ENCODE measurements around the gene BRCA2.

The BRCA2 gene

DNA sequence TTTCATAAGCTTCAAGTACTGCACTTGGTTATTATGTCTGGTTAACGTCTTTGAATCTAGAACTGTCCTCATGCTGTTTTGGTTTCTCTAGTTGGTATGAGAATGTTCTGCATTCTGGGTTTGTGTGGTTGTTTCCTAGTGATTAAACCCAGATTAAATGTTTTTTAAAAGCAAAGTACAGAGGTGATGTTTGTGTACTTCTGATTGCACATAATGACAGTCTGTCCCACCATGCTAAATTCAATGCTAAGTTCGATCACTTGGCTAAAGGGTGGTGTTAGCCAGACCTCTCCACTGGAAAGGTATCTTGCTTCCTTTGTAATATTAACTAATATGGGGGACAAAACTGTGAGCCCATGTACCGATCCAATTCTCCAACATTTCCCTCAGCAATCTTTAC is 98.0 kb downstream of the BRCA2 start:
- TF ChIP-seq, protein P1, sequence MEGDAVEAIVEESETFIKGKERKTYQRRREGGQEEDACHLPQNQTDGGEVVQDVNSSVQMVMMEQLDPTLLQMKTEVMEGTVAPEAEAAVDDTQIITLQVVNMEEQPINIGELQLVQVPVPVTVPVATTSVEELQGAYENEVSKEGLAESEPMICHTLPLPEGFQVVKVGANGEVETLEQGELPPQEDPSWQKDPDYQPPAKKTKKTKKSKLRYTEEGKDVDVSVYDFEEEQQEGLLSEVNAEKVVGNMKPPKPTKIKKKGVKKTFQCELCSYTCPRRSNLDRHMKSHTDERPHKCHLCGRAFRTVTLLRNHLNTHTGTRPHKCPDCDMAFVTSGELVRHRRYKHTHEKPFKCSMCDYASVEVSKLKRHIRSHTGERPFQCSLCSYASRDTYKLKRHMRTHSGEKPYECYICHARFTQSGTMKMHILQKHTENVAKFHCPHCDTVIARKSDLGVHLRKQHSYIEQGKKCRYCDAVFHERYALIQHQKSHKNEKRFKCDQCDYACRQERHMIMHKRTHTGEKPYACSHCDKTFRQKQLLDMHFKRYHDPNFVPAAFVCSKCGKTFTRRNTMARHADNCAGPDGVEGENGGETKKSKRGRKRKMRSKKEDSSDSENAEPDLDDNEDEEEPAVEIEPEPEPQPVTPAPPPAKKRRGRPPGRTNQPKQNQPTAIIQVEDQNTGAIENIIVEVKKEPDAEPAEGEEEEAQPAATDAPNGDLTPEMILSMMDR (IDR thresholded peaks at IDR 0.05; ENCODE audit: extremely low read depth, missing control alignments) = no peak

DNA sequence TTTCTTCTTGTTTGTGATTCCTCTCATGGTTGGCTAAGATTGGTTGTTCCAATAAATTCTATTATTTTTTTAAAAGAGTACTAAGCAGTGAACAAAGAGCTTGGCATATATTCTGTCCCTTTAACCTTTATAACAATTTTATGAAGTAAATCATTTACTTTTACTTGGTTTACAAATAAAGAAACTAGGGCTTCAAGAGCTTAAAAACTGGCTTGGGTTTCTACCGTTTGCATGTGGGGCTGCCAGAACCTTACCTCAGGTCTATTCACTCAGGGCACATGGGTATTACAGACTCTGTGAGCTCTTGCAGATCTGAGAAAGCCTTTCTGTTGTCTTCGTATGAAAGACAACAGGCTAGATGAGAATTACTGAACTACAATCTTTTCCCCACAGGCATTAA is 99.3 kb downstream of the BRCA2 start:
- TF ChIP-seq, protein P1 (IDR thresholded peaks at IDR 0.05; ENCODE audit: extremely low read depth, missing control alignments) = no peak
- DNase-seq (ENCODE audit: low spot score) = no peak

More for the DNA sequence above, 98.0 kb downstream of the BRCA2 start:
- no peak for DNase-seq (ENCODE audit: low spot score)

DNA sequence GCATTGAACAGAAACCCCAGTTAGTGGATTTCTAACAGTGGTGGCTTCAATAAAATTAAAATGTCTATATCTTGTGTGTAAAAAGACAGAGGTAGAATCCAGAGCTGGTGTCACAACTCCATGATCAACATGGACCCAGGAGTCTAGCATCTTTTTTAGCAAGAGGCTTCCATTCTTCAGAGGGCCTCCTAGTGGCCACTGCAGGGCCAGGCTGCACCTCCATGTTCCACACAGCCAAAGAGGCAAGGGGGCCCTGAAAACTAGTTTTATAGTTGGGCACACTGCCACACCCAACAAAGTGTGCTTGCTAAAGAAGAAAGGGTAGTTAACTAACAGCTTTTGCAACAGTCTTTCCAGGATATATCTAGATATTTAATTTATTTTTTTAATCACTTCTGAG is 99.7 kb downstream of the BRCA2 start:
- TF ChIP-seq, protein P1 (IDR thresholded peaks at IDR 0.05; ENCODE audit: extremely low read depth, missing control alignments) = peak; percentile 26
- no peak for DNase-seq (ENCODE audit: low spot score)

DNA sequence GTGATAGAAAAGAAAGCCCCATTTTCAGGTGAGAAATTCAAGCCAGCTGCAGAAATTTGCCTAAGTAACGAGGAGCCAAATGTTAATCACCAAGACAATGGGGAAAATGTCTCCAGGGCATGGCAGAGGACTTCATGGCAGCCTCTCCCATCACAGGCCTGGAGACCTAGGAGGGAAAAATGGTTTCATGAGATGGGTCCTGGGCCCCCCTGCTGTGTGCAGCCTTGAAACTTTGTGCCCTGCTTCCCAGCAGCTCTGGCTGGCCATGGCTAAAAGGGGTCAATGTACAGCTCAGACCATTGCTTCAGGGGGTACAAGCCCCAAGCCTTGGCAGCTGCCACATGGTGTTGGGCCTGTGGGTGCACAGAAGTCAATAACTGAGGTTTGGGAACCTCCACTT is 102.7 kb downstream of the BRCA2 start:
- TF ChIP-seq, protein P1 (IDR thresholded peaks at IDR 0.05; ENCODE audit: extremely low read depth, missing control alignments) = no peak
- DNase-seq (ENCODE audit: low spot score) = no peak

DNA sequence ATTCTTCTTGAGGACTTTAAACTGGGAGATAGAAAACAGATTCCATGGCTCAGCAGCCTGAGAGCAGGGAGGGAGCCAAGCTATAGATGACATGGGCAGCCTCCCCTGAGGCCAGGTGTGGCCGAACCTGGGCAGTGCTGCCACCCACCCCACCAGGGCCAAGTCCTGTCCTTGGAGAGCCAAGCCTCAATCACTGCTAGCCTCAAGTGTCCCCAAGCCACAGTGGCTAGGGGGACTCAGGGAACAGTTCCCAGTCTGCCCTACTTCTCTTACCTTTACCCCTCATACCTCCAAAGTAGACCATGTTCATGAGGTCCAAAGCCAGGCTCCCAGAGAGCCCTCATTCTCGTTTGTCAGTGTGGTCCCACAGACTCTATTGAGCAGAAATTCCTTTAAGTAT is 104.6 kb downstream of the BRCA2 start:
- TF ChIP-seq, protein P1 (IDR thresholded peaks at IDR 0.05; ENCODE audit: extremely low read depth, missing control alignments) = no peak
- DNase-seq (ENCODE audit: low spot score) = no peak

DNA sequence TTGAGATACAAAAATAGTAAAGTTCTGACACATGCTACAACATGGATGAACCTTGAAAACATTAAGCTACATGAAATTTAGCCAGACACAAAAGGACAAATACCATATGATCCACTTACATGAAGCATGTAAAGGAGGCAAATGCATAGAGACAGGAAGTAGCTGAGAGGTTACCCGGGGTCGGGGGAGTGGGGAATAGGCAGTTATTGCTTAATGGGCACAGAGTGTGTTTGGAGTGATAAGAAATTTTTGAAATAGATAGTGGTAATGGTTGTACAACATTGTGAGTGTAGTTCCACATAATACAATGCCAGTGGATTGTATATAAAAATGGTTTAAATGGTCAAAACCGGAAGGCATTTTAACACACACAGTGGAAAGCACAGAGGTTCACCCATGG is 108.3 kb downstream of the BRCA2 start:
- no peak for DNase-seq (ENCODE audit: low spot score)
- TF ChIP-seq, protein P1 (IDR thresholded peaks at IDR 0.05; ENCODE audit: extremely low read depth, missing control alignments) = no peak

DNA sequence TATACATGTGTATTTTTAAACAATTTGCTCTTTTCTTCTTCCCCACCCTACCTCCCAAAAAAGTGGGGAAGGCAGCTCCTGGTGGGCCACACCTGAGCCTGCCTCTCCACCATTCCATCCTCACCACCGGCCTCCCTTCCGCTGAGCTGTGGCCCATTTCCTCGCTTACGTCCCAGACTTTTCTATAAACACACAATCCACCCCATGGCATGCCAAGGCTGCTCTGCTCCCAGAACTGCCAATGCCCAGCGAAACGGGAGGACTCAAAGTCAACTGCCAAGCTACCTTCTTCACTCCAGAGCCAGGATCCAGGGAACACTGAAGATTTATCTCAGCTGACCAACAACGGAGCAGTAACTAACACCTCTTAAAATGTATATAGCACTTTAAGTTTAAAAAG is 109.8 kb downstream of the BRCA2 start:
- DNase-seq (ENCODE audit: low spot score) = no peak
- TF ChIP-seq, protein P1 (IDR thresholded peaks at IDR 0.05; ENCODE audit: extremely low read depth, missing control alignments) = no peak
